HG03060 (cell line): ENCODE data around the gene ARL5A.

Experiments used
- ATAC-seq: cut with Tn5 transposase; IDR thresholded peaks from one replicate; pipeline ENCODE4 v1.9.1; 2021; ENCODE audit warnings: low read depth, moderate number of reproducible peaks; ENCODE audit not compliant: unreplicated experiment

ARL5A gene

GRCh38 chr2:151771599-151772358 is 56.4 kb downstream of the ARL5A start:
- peak; percentile 86 for ATAC-seq

DNA sequence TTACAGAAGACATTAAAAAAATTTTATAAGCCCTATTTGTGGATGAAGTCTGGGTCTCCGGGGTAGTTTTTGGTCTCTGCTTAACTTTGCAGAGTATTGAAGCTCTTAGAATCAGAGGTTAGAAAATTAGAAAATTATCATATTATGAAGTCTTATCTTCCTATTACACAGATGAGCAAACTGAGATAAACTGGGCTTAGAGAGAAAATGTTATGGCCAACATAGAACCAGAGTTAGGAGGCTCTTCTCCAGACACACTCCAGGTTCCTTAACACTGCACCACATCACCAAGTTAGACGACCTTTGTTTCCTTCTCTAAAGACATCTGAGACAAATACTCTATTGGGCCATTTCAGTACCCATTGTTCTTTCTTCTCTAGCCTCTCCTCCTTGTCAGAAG is 57.2 kb downstream of the ARL5A start:
- no peak for ATAC-seq

DNA sequence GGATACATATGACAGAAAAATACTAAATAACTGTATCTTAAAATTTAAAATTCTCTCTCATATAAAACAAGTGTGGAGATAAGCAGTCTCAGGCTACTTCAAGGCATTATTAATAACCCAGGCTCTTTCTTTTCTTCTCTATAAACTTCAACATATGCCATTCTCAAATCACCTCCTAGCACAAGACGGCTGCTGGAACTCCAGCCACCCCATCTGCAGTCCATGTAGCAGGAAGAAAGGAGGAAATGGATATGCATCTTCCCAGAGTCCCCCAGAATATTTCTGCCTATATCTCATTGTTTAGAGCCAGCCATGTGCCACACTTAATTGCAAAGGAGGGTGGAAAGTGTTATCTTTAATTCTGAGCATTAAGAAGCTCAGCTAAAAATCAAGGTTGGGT is 58.6 kb downstream of the ARL5A start:
- no peak for ATAC-seq

DNA sequence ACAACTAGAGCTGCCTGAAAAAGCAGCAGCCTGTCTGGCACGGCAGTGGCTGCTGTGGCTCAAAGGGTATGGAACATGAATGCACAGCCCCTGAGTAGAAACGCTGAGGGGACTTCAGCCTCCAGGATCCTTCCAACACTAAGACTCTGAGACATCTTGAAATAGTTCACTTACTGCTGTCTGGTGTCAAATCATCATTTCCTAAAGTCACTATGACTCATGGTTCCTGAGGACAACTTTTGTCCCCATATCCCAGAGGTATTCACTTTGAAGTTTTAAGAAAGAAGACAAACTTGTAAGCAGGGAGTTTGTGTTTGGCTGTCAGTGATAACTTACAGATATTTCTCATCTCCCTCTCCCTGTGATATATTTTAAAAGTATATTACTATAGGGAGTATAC is 60.7 kb downstream of the ARL5A start:
- no peak for ATAC-seq

DNA sequence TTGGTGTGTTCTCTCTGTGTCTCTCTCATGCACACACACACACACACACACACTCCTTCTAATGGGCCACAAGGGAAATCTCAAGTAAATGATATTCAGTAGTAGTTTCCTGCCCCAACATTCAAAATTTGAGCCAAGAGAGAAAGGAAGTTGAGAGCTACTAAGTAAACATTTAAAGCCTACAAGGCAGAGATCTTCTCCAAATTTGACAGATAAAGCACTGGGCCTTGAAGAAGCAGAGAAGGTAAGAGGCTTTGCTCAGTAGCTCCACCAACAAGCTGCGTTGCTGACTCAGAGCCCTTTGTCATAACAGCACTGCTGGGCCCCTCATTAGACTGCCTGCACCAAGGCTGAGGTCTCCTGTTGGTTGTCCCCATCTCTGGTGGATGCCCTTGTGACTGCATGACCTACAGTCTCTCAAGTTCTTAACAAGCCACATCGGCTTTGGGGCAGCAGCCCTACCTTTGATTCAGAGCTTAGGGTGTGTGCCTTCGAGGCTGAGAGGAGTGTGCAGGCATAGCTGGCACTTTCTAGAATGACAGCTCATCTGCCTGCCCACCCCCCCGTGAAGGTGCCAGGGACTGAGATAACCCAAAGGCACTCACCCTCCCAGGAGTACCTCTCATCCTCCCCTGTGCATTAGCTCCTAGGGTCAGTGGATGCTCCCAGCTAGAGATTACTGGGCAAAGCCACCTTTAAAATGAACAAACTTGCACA is 61.6 kb downstream of the ARL5A start:
- peak; percentile 33 for ATAC-seq

DNA sequence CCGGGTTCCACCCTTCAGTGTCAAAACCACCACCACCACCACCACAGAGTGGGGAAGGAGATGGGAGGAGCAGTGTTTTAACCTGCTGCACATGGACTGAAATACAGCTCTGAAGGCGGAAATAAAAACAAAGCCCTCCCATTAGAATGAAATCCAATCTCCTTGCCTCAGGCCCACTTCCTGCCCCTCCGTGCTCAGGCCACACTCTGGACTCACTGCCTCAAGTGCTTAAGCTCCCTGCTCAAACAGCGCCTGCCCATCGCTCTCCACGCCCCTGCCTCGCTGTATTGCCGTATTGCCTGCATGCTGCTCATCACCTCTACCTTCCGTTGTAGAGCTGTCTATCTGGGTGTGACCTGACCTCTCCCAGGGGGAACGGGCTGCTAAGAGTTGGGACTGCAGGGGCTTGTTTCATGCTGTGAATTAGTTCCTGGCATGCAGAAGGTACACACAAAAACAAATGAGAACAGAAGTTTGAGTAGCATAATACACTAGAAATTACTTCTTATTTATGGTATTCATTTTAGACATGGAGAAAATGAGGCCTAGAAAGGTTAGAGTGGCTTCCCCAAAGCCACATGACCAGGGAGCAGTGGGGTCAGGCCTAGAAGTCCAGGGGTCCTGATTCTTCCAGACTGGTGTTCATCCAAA is 62.3 kb downstream of the ARL5A start:
- no peak for ATAC-seq

DNA sequence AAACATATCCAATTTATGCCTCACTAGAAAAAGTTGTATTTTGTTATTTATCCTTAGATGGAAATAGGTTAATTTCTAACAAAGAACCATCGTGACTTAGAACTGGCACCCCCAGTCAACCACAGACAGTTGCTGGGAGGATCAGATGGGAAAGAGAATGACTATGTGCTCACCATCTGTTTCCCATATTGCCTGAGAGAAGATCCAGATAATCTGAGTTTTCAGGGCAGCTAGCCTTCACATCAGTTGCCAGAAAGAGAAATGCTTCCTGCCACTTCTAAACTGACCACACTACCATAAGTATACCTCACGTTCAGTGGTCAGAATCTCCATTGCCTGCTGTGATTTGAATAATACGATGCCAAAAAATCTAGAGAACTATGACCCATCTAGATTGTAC is 65.5 kb downstream of the ARL5A start:
- no peak for ATAC-seq

DNA sequence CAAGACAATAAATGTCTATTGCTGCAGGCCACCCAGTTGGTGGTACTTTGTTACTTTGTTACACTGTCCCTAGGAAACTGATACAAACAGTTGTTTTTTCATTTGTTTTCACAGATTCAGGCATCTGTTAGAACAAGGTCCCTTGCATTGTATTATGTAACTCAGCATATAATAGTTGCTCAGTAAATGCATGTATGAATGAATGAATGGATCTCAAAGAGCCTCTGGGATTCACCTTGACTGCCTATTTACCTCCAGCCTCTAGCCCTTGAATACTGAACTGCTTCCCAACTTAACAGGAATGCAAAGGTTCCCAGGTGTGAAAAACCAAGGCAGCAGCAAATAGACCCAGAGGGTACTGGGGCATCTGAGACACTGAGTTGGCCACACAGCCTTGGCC is 66.5 kb downstream of the ARL5A start:
- ATAC-seq = no peak

- ATAC-seq = no peak
These were observed 67.0 kb downstream of the ARL5A start for GRCh38 chr2:151761193-151761592.

DNA sequence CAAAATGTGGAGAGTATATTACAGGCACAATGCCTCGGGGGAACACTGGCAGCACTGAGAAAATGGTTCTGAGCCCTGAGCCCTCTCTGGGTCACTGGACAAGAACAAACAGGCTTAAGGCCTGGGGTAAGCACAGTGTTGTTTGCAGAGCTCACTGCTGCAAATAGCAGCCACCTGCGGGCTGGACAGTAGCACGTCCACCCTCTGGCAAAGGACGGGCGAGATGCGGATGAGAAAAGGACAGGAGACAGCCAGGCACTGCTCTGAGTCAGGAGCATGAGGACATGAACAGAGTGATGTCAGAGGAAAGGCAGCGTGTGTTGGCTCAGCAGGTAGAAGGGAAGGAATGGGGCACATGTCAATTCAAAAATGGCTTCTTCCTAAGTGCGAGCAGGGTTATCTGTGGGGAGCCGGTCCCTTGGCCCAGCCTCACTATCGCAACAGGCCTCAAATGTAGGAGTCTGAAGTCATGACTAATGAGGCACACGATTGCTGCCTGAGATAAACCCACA is 68.0 kb downstream of the ARL5A start:
- ATAC-seq = no peak

- no peak for ATAC-seq
These were observed 69.5 kb downstream of the ARL5A start for GRCh38 chr2:151758744-151759143.

DNA sequence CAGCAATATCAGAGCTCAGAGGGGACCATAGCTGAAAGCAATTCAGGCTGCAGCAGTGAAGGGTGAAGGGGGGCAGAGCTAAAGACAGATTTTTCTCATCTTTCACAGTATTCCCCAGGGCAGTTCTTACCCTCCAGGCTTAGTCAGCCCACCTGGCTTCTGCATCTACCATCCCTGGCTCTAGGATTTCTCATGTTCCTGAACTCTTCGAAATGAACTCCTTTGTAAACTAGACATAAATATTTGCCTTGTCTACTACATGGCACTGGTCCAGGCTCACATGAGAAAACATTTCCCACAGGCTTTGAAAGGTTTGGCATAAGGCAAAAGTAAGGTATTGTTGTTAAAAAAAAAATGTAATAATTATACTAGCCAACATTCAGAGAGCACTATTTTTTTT is 70.4 kb downstream of the ARL5A start:
- ATAC-seq = no peak

- ATAC-seq = no peak
These were observed 71.4 kb downstream of the ARL5A start for GRCh38 chr2:151756820-151757219.

GRCh38 chr2:151754253-151754897 is 73.8 kb downstream of the ARL5A start:
- ATAC-seq = no peak

DNA sequence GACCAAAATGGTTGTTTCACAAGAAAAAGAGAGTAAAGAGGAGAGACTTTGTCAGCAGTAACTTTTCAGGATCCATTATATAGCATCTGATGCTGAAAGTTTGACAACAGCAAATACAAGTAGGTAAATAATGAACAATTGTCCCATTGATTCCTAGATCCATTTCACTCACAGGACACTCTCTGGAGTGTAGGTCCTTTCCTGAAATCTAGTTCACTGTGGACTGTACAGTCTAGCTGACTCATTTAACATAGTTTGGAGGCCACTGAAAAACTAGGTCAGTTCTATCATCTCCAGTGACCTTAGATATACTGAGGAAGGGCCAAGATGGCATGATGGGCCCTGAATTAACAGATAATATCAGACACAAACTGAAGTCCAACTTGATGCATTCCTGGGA is 74.7 kb downstream of the ARL5A start:
- ATAC-seq = no peak
